ENCODE results near the gene STIM1.
A peak's percentile ranks its signal among the peaks of the same experiment; 100 is the strongest.

Gene STIM1

DNA sequence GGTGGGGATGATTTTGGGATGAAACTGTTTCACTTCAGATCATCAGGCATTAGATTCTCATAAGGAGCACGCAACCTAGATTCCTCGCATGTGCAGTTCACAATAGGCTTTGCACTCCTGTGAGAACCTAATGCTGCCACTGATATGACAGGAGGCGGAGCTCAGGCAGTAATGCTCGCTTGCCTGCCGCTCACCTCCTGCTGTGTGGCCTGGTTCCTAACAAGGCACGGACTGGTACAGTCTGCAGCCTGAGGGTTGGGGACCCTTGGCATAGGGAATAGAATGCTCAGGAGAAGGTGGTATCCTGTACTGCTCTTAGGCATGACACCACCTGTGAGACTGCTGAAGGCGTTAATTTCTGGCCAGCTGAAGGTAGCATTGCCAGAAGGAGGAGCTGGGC lies 47.0 kb downstream of the STIM1 start:
- H3K27ac ChIP-seq: peak overlapping the region; percentile 33; the same call in 1 of the 2 replicates
- TF ChIP-seq, protein P1, sequence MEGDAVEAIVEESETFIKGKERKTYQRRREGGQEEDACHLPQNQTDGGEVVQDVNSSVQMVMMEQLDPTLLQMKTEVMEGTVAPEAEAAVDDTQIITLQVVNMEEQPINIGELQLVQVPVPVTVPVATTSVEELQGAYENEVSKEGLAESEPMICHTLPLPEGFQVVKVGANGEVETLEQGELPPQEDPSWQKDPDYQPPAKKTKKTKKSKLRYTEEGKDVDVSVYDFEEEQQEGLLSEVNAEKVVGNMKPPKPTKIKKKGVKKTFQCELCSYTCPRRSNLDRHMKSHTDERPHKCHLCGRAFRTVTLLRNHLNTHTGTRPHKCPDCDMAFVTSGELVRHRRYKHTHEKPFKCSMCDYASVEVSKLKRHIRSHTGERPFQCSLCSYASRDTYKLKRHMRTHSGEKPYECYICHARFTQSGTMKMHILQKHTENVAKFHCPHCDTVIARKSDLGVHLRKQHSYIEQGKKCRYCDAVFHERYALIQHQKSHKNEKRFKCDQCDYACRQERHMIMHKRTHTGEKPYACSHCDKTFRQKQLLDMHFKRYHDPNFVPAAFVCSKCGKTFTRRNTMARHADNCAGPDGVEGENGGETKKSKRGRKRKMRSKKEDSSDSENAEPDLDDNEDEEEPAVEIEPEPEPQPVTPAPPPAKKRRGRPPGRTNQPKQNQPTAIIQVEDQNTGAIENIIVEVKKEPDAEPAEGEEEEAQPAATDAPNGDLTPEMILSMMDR (conservative IDR thresholded peaks at IDR 0.05): no peak

DNA sequence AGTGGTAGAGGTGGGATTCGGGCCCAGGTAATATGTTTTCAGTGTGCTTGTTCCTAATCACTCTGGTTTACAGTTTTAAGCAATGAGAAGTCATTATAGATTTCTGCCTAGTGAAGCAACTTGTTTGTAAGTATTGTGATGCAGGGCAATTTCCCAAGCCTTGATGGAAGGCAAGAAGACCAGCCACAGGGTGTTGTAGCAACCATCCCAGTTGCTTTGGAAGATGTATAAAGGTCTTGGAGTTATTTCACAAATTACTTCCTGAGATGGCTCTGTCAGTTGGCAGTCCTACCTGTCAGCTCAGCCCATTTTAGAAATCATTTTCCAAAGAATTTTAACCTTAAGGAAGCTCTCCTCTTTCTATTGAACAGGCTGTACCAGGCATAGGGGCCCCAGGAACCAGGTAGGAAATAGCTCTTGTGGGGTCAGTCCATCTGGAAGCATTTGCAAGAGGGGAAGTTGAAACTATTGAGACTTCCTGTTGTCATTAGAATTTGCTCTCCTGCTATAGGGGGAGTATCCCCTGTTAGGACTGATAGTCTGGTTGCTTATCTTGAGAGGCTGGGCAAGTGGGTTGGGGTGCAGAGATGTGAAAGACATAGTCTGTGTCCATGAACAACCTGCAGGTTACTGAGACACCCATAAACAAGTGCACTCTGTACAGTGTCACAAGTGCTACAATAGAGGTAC lies 47.9 kb downstream of the STIM1 start:
- TF ChIP-seq, protein P1 (conservative IDR thresholded peaks at IDR 0.05): no peak
- no peak overlapping the region; the same call in 1 of the 2 replicates for H3K27ac ChIP-seq

DNA sequence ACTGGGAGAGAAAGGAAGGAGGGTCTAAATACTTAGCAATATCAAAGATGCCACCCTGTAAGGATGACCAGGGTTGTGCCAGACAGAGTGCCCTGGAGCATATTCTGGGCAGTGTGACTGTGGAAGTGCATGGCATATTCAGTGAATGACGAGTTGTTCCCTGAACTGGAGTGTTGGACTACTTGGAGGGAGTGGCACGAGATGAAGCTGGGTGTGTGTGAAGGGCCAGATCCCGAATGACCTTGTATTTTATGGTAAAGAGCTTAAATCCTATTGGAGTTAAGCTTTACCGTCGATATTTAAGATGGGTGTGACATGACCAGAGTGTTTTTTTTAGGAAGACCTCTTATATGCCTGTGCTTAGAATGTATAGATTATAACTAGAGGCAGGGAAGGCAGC lies 48.8 kb downstream of the STIM1 start:
- H3K27ac ChIP-seq: no peak overlapping the region
- TF ChIP-seq, protein P1 (conservative IDR thresholded peaks at IDR 0.05): no peak

DNA sequence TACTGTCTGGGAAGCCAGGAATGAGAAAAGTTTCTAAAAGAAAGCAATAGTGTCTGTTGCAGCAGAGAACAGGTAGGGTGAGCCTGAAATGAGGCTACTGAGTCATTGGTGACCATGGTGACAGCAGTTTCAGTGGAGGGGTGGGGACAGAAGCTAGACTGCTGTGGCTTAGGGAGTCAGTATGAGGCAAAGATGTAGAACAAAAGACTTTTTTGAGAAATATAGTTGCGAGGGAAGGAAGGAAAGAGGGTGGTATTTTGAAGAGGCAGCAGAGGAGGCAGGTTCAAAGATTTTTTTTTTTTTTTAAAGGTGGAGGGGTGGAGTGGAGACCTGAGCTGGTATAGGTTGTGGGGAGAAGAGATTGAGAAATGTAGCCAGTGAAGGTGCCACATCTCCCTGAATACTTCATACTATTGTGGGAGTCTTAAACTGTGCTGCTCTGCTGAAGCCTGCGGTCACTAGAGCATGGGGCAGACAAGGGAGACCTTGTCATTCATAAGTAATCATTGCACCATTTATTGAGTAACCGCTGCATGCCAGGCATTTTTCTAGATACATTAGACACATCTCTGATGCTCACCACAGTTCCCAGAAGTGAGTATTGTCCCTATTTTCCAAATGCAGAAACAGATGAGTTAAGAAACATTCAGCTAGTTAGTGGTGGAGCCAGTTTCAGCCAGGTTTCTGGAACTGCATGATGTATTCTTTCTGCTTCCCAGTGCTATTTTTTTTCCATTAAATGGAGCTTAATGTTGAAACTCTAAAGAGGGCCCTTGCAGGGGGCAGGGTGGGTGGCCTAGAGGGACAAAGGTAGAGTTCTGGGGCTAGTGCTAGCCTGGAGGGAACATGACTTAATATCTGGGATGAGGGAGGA lies 49.9 kb downstream of the STIM1 start:
- TF ChIP-seq, protein P1 (conservative IDR thresholded peaks at IDR 0.05): no peak
- no peak overlapping the region for H3K27ac ChIP-seq

DNA sequence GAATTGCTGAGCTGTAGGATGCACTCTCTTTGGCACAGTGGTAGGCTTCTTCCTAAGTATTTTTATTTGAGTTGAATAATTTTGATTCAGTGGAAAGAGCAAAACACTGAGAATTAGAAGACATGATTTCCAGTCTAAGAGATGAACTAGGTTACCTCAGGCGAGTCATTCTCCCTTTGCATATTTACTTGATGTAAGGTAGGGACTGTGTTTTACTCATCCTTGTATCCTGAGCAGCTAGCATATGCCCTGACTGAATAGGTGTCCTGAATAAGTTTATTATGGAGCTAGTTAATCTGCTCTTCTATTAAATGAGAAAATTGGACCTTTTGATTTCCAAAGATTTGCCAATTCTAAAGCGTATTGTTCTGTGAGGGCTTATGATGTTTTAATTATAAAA lies 50.7 kb downstream of the STIM1 start:
- no peak overlapping the region for H3K27ac ChIP-seq
- TF ChIP-seq, protein P1 (conservative IDR thresholded peaks at IDR 0.05): no peak

DNA sequence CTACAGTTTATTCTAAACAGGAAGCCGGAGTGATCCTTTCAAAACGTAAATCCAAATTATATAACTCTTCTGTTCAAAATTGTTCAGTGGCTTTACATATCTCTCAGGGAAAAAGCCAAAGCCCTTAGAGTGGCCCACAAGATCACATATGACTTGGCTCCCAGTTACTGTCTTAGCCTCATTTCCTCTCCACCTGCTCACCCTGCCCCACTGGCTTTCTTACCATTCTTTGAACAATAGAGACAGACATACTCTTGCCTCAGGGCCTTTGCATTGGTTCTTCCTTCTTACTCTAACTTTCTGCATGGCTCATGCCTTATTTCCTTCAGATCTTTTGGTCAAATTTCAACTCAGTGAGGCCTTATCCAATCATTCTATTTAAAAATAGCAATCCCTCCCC lies 52.1 kb downstream of the STIM1 start:
- TF ChIP-seq, protein P1 (conservative IDR thresholded peaks at IDR 0.05): no peak
- H3K27ac ChIP-seq: no peak overlapping the region

DNA sequence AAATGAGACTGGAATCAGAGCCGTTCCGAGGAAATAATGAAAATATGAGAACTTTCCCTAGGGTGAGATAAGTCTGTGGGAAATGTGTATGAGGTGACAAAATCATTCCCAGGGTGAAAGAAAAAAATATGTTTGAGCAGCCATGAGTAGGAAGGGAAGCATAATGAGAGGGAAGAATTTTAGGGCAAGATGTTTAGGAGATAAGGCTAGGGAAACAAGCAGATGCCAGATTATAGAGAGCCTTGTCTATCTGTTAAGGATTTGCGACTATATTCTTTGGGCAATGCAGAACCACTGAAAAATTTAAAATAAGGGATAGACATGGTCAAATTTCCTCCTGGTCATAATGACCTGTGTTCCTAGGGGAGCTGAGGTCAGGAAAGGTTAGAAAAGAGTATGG lies 54.4 kb downstream of the STIM1 start:
- TF ChIP-seq, protein P1 (conservative IDR thresholded peaks at IDR 0.05): no peak
- no peak overlapping the region for H3K27ac ChIP-seq
